Stimulated activated CD4-positive, alpha-beta T cell treated with anti-CD3 and anti-CD28 coated beads, Interleukin-2, amount 100 ng/mL, for 48 hours (primary cell): ENCODE measurements around the gene PRRG2.
"Not testable (repeated sequence)": the region's sequence is repeated elsewhere in the genome, so short reads cannot be mapped to it uniquely, and the experiment has no call there.

Experiments used
- DNase-seq, 2 donors: peaks; one replicate each; pipeline ENCODE4 v3.0.0-alpha.2; 2020

PRRG2 gene

DNA sequence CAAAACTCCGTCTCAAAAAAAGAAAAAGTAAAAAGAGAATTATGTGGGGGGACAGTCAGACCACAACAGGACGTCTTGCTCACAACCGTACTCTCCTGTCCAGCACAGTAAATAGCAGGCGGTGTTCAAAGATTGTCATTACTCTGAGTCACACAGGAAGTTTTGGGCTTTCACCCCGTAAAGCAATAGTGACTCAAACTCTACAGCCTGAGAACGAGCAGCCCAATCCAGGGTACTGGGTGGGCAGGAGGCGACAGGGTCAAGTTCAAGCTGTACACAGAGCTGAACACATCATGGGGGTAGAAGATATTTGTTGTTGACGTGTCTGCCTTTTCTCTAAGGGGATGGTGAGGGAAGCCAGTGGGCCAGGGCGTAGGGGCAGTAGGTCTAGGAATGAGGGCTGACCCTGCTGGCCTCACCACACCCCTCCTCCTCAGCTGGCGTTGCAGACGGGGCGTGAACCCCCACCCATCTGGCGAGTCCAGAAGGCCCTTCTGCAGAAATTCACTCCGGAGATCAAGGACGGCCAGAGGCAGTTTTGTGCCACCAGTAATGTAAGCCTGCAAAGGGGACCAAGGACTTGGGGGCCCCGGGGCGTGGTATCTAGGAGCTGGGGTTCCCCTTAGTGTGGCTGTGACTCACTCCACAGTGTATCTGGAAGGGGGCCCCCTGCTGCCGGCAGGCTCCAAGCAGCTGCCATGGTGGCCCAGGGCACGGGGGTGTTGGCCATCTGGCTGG, 33.1 kb downstream of the PRRG2 start:
- DNase-seq: no peak

DNA sequence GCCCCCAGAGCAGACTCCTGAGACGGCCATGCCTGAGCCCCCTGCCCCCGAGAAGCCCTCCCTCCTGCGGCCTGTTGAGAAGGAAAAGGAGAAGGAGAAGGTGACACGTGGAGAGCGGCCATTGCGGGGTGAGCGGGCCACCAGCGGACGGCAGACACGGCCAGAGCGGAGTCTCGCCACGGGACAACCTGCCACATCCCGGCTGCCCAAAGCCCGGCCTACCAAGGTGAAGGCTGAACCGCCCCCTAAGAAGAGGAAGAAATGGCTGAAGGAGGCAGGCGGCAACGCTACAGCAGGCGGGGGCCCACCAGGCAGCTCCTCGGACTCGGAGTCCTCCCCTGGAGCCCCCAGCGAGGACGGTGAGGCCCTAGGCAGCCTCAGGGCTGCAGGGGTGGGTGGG, 34.7 kb downstream of the PRRG2 start:
- DNase-seq: no peak

DNA sequence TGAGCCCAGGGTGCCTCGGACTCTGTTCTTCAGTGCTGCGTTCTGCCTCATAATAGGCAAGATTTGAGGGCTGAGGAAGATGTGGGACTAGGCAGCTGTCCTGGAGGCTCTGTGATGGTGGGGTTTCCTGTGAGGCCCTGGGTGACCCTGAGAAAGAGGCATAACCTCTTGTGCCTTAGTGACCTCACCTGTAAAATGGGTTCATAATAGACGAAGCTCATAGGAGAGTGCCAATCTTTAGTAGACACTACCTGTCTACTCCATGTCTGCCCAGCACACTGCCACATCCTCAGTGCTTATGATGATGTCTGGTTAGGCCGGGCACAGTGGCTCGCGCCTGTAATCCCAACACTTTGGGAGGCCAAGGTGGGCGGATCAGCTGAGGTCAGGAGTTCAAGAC, 35.4 kb downstream of the PRRG2 start:
- no peak for DNase-seq

DNA sequence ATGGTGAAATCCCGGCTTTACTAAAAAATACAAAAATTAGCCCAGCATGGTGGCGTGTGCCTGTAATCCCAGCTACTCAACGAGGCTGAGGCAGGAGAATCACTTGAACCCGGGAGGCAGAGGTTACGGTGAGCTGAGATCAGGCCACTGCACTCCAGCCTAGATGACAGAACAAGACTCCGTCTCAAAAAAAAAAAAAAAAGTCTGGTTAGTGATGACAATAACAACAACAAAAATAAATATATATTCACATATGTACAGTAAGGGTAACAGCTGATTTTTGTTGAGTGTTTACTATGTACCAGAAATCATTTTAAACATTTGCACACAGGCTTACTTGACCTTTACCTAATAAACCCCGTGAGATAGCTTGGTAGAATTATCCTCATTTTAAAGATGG, 35.8 kb downstream of the PRRG2 start:
- no peak for DNase-seq

DNA sequence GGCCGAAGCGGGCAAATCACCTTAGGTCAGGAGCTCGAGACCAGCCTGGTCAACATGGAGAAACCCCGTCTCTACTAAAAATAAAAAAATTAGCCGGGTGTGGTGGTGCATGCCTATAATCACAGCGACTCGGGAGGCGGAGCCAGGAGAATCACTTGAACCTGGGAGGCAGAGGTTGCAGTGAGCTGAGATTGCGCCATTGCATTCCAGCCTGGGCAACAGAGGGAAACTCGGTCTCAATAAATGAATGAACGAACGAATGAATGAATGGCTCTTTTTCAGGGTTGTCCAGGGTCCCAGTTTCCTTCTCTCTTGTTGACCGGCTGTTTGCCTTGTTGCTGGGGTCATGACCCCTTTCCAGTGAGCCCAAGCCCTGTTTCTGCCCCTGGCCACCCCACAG, 36.7 kb downstream of the PRRG2 start:
- not testable (repeated sequence) for DNase-seq

DNA sequence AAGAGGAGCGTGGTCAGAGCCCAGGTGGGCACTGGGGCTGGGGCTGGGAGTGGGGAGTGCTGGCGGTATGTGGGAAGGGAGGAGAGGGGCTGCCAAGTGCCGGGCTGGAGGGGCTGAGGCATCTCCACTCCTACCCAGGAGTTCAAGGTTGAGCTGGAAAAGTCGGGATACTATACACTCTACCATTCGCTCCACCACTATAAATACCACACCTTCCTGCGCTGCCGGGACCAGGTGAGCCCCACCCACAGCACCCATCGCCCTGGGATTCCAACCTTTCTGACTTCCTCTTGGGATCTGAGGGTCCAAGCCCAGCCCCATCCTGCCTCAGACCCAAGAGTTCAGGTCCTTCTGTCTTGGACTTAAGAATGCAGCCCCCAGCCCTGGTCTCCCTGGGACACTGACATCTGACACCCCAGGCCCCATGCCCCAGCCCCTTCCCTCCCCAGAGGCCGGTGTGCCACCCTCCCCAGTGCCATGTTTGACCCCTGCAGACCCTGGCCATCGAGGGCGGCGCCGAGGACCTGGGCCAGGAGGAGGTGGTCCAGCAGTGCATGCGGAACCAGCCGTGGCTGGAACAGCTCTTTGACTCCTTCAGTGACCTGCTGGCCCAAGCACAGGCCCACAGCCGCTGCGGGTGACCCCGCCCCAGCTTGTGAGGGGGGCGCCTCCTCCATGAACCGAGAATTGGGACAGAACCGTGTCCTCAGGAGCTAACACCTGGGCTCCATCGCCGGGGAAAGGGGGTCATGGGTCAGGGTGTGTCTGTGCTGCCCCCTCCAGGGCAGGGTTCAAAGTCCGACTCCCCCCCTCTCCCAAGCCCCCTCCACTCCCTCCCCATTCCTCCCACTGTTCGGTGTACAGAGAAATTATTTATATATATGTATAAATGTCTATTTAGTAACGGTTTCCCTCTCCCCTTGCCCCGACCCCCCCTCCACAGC, 44.1 kb downstream of the PRRG2 start:
- no peak for DNase-seq

DNA sequence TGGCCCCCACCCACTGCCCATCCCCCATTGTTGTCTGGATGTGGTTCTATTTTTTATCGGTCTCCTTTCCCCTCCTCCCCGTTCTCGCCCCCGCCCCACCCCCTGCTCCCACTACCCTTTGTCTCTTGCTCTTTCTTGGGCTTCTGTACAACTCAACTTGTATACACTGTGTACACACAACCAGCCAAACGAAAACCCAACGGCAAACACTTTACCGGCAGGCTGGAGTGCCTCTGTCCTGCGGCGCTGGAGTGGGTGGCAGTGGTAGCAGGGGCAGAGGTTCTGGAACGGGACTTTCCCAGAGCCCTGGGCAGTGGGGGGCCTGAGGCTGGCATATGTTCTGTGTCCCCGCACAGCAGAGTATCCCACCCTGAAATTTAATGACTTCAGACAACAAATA, 45.1 kb downstream of the PRRG2 start:
- no peak for DNase-seq

DNA sequence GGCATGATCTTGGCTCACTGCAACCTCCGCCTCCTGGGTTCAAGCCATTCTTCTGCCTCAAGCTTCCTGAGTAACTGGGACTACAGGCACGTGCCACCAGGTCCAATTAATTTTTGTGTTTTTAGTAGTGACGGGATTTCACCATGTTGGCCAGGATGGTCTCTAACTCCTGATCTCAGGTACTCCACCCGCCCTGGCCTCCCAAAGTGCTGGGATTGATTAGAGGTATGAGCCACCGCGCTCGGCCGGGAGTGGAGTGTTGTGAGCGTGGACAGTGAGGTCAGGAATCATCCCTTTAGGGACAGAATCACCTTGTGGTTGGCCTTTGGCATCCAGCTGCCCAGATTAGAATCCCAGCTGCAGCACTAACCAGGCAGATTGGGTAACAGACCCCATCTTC, 48.5 kb downstream of the PRRG2 start:
- DNase-seq: no peak

DNA sequence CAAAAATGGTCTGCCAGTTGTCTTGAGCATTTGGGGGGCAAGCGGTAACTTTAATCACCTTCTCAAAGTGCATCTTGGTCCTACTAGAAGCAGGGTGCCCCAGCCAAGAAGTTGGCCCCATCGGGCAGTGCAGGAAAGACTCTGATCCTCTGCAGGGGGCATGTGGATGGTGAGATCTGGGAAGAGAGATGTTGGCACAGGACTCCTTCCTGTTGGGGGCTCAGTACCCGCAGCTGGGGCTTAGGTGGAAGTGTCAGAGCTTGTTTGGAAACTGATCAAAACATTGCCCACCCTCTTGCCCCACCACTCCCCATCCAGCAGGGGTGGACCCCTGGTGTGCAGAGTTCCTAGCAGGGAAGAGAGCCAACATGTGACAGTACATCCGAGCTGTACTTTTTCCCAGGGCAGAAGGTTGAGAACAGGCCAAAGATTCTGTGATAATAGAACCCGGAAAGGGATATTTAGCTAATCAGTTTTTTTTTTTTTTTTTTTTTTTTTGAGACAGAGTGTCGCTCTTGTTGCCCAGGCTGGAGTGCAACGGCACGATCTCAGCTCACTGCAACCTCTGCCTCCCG, 50.0 kb downstream of the PRRG2 start:
- DNase-seq: no peak

DNA sequence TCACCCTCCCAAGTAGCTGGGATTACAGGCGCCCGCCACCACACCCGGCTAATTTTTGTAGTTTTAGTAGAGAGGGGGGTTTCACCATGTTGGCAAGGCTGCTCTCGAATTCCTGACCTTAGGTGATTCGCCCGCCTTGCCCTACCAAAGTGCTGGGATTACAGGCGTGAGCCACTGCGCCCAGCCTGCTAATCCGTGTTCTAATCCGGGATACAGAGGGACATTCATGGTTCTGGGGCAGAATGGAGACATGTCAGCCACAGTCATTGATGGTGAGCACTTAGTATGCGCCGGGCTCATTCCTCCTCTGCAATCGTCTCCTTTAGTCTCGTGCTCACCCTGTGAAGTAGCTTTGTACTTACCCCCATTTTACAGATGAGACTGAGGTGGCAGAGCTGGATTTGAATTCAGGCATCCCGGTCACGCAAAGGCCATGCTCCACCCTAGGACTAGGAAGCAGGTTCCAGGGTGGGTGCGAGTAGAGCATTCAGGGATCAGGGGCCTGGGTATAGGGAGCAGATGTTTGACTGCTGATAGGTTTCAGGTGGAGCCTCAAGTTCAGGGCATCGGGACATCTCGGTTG, 50.6 kb downstream of the PRRG2 start:
- no peak for DNase-seq

DNA sequence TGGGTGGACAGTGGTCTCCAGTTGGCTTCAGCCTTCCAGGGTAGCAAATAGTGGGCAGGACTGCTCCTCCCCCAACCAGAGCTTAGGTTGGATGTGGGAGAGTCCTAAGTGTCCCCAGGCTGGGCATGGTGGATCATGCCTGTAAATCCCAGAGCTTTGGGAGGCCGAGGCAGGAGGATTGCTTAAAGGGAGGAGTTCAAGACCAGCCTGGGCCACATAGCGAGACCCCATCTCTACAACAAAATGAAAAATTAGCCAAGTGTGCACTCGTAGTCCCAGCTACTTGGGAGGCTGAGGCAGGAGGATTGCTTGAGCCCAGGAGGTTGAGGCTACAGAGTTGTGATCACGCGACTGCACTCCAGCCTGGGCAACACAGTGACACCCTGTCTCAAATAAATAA, 51.5 kb downstream of the PRRG2 start:
- no peak for DNase-seq

DNA sequence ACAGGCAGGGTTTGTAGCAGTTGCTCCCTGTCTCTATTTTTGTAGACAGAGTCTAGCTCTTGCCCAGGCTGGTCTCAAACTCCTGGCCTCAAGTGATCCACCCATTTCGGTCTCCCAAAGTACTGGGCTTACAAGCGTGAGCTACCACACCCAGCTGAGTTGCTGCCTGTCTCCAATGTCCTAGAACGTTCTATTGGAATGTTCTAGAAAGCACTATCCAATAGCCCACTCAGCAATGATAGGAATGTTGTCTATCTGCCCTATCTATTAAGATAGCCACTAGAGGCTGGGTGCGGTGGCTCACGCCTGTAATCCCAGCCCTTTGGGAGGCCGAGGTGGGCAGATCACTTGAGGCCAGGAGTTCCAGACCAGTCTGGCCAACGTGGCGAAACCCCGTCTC, 52.2 kb downstream of the PRRG2 start:
- DNase-seq: not testable (repeated sequence)

DNA sequence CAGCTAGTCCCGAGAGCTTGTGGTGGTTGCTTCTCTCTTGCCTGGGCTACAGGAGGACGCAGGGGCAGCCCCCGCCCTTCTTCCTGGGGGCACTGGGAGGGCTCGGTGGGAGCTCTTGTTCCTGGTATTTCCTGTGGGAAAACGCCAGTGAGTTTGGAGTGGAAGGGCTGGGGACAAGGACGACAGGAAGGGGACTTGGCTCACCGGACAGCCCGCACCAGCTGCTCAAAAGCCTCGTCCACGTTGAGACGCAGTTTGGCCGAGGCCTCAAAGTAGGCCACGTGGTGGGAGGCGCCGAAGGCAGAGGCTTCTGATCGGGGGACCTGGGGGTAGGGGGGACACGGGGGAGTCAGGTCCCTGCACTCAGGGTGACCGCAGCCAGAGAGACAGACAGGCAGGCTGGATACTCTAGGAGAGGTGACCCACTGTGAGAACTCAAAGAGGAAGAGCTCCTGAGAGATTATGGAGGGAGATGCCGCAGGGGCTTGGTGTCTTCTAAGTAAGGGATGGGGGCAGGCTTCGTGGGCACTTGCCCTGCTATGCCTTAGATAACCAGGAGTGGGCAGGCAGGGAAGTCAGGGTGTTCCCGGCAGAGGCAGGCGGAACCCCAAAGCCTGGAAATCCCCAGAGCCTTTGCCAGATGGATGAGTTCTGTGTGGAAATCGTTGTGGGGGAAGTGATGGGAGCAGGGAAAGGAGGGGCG, 54.6 kb downstream of the PRRG2 start:
- no peak for DNase-seq

DNA sequence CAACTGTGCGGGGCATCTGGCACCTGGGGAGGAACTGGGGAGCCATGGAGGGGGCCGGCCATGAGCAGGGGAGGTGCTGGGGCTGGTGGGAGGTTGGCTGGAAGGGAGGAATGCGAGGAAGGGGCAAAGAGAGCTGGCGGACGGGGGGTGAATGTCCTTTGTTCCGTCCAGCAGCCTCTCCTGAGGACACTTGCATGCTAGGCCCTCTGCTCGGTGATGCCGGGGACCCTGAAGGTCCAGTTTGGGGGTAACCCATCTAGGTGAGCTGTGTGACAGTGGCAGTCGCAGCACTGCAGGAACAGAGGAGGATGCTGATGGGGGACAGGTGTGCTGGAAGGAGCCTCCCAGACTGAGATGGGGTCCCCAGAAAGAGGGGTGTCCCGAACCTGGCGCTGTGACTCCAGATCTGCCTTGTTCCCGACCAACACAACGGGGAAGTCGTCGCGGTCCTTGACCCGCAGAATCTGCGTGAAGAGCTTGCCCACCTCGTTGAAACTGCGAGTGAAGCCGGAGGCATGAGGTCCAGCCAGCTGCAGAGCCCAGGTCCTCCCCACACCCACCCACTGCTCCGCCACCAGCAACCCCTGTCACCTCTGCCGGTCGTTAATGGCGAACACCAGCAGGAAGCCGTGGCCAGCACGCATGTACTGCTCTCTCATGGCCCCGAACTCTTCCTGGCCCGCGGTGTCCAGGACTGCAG, 55.3 kb downstream of the PRRG2 start:
- DNase-seq: no peak

DNA sequence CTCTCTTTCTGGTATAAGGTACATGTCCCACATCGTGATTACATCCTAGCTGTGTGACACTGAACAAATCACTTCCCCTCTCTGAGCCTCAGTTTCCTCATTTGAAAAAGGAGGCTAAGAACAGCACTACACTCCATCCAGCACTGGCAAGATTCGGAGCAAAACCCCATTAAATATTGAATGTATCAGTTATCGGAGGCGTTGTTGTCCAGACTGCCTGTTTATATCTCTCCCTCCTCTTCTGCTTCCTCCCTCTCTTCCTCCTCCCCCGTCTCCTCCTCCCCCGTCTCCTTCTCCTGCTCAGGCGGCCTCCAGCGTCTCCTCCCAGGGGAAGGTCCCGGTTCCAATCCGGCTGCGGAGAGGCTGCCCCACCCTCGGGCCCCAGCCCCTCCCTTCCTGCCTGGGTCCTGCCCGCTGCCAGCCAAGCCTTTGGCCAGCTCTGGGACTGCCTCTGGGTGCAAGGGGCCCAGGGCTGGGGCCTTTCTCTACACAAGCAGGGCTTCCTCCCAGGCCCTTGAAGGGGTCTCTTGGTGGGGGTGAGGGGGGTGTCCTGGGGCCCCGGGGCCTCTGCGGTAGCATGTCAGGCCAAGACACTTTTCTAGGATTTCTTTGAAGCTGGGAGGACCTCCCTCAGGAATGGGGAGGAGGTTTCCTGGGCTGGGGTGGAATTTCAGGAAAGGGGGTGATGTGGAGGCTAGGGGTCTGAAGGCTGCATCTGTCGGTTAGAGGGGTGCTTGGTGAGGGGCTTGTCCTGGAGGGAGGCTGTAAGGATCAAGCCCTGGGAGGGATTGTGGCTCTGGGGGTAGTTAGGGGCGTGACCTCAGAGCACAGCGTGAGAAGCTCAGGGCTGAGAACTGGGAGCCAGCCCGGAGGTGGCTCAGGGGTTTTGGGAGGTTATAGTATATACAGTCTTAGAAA, 57.0 kb downstream of the PRRG2 start:
- DNase-seq: no peak

DNA sequence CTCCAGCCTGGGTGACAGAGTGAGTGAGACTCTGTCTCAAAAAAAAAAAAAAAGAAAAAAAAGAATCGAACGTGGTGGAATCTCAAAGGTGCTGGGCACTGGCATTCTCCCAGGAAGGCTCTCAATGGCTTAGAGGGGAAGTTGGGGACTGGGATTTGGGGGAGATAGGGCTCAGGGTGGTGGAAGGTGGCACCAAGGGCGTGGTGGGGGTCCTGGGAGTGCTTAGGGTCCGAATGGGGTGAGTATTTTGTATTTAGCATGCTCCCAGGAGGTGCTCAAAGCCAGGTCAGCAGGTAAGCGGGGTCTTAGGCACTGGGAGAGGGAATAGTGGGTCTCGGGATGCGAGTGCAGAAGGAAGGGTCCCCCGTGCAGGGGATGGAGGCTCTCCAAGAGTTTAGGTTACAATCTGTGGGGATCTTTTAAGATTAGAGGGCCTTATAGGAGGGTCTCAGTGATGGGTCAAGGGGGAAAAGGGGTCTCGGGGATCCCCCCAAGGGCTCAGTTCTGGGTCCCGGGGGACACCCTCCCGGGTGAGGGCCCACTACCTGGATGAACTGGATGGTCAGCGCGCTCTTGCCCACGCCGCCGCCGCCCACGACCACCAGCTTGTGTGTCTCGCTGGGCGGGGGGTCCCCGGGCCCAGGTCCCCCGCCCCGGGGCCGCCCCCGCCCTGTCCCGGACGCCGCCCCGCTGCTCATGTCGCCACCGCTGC, 58.4 kb downstream of the PRRG2 start:
- no peak for DNase-seq

DNA sequence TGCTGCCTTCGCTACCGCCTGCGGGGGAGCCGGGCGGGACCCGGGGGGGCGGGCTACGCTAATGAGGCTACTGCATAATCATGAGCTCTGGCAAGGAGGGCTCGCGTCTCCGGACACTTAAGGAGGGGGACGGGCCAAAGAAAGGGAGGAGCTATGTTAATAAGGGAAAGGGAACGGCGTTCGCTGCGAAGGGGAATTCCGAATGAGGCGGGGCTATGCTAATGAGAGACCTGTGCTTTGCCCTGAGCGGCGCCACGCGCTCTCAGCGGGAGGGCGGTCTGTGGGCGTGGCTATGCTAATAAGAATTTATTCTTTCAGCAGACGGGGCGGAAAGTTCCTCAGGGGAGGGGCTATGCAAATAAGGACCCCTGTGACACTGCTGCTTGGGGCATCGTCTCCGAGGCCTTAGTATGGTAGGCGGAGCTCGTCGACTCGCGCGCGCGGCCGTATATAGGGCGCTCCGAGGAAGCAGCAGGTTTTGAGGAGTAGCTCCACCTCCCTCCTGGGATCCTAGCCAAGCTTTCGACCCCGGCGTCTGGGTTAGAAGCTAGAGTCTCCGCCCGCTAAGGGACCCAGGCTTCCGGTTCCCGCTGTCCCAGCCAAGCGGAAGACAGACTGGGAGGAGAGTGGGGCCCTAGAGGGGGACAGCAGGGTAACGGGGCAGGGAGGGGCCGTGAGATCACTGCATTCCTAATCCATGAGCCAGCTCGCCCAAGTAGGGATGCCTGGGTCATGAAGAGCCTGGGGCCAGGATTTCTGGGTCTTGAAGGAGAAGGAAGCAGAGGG, 59.2 kb downstream of the PRRG2 start, which contains the start of gene RRAS:
TSS of gene RRAS (minus strand) at position 31 of the 786 bp plus-strand sequence. CDS start 45 bp downstream, outside the sequence.
- DNase-seq: peak; percentile 99 to 100
